NCI-H187 treated with DMSO at 0.1 percent for 48 hours (cell line): ENCODE data around the gene CTNND1.

Experiments used
- DNase-seq: peaks from one replicate; lab custom pipeline; 2025; lab: John Stamatoyannopoulos, UW

Gene CTNND1

GRCh38 chr11:57764021-57764420, 2.4 kb downstream of the CTNND1 start:
- no peak for DNase-seq

DNA sequence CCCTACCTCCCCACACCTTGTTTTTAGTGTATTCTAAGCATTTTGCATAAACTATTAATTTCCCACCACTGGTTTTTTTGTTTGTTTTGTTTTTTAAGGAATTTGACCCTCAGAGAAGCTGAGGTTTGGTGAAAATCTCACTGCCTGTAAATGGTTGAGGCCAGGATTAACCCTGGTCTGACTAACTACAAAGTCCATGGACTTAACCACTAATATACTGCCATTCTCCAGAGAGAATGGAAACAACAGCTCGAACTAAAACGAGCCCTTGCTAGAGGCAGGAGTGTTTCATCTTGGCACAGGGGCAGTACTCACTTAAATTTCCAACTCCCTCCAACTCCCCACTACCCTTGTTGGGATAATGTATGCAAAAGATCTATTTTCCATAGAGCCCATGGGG, 3.0 kb downstream of the CTNND1 start:
- DNase-seq = no peak

DNA sequence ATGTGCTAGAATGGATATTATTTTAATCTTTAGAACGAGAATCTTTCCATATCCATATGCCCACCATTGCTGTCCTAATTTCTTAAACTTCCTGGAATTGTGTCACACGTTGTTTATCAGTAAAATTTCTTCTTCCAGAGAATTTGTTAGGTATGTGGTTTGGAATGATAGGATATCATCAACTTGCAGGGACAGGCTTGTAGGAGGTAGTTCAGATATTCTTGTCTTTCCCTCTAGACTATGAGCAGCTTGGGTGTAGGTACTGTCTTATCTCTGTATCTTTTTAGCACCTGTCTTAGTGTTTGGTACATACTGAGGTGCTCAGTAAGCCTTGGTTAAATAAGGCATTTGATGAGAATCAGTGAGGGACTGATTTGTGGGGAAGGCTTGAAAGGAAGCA, 3.4 kb downstream of the CTNND1 start:
- no peak for DNase-seq

- DNase-seq = no peak
Observed at GRCh38 chr11:57770793-57771192, 9.2 kb downstream of the CTNND1 start.

- DNase-seq = no peak
Observed at GRCh38 chr11:57771365-57771764, 9.8 kb downstream of the CTNND1 start.

- DNase-seq = no peak
Observed at GRCh38 chr11:57772562-57772961, 11.0 kb downstream of the CTNND1 start.

GRCh38 chr11:57773026-57773598, 11.5 kb downstream of the CTNND1 start:
- no peak for DNase-seq

- DNase-seq = no peak
Observed at GRCh38 chr11:57775491-57775890, 13.9 kb downstream of the CTNND1 start.

GRCh38 chr11:57776031-57776521, 14.5 kb downstream of the CTNND1 start:
- DNase-seq = no peak

GRCh38 chr11:57776577-57777210, 15.1 kb downstream of the CTNND1 start:
- DNase-seq = no peak

GRCh38 chr11:57777969-57778317, 16.3 kb downstream of the CTNND1 start:
- no peak for DNase-seq

DNA sequence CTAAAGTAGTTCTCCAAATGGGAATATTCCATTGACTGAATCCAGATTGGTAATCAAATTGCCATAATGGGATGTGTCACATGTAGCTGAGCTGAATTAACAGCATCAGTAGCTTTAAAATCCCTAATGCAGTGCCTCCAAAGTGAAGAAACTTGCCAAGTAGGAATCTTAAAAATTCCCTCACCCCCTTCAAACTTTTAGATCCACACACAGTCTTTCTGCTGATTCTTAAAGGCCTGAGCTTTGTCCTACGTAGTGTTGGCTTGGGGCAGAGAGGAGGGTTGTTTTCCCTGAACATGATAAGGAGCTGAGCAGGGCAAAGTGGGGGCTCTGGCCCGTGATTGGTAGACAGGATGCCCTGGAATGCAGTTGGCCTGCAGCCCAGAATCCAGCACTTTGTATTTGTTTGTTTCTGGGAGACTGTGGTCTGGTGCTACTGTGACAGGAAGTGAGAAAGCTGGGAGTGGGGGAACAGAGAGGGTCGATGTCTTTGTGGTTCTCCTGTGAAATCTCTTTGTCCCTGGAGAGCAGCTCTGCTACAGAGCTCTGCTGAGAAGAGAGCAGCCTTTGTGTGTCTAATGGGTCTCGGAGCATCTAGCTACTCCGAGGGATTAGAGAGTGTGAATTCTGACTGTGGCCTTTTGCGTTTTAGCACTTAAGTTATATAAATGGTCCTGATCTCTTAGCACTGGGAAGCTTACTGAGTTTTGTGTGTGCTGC, 16.9 kb downstream of the CTNND1 start:
- no peak for DNase-seq

- DNase-seq = no peak
Observed at GRCh38 chr11:57779276-57779675, 17.7 kb downstream of the CTNND1 start.

- DNase-seq = no peak
Observed at GRCh38 chr11:57781529-57781943, 19.9 kb downstream of the CTNND1 start.

- DNase-seq = no peak
Observed at GRCh38 chr11:57785072-57785471, 23.5 kb downstream of the CTNND1 start.

DNA sequence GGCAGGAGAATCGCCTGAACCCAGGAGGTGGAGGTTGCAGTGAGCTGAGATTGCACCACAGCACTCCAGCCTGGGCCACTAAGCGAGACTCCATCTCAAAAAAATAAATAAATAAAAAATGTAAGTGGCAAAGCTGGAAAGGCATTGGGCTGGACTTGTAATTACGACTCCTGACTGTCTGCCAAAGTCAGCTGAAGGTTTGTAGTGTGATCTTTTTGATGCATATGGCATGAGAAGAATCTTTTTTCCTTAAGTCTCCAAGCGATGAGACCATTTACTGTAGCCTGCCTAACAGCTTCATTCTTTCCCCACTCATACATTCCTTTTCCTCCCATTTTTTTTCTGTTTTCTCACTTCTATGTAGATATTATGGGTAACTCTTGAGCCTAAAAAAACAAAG, 24.8 kb downstream of the CTNND1 start:
- no peak for DNase-seq

DNA sequence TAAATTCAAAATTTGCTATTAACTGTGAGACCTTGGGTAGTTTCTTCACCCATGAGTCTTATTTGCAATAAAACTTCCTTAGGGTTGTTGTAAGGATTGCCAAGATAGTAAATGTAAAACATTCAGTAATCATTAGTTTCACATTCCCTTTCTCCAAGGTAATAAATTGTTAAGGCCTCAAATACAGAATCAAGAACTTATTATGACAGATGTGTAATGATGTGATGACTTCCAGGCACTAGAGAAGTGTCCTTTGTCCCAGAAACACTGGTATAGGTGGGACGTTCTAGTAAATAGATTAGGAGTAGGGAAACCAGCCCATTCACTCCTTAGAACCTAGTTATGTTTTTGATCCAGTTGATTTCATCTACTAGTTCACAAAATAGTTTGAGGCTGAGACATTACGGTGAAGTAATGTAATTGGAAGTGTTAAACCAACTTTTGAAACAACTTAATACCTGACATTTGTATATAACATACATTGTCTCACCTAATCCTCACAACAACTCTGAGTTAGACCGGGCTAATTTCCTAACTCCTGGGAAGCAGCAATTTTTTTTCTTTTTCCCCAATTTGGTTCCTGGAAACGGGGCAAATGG, 25.5 kb downstream of the CTNND1 start:
- DNase-seq = no peak

GRCh38 chr11:57787920-57788702, 26.5 kb downstream of the CTNND1 start:
- no peak for DNase-seq

- no peak for DNase-seq
Observed at GRCh38 chr11:57788703-57789088, 27.1 kb downstream of the CTNND1 start.

- DNase-seq = no peak
Observed at GRCh38 chr11:57791321-57792059, 29.9 kb downstream of the CTNND1 start.

DNA sequence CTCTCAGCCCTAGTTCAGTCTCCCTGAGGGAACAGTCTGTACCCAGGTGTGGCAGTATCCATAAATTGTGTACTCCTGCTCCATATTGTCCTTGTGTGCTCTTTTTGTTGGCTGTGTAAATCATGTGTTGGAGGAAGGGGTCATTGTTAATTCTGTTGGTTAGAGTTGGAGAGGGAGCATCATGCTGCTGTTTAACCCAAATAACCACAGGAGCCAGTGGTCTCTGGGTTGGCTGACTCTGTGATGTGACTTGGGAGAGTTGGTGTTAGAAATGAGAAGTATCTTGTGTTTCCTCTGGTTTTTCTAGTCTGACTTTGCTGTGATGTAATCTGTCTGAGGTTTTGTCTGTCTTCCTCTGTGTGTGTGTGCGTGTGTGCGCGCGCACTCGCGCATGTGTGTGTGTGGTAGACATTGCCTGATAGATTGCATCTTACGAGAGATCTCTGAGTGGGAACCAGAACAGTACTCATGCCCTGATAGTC, 30.5 kb downstream of the CTNND1 start:
- no peak for DNase-seq
